ENCODE results near the gene EPC1. TPM values are rescaled to one million over a fixed set of nuclear protein-coding genes. Genes with fewer than 3 reads are reported as not detected.

Gene EPC1
- total and polyA plus RNA-seq, 9 of the 15 experiments (the other 6 are each of a cell fraction or from before 2014, with no cell fraction given) = 7.0 to 43.6 (median 16.1) TPM

DNA sequence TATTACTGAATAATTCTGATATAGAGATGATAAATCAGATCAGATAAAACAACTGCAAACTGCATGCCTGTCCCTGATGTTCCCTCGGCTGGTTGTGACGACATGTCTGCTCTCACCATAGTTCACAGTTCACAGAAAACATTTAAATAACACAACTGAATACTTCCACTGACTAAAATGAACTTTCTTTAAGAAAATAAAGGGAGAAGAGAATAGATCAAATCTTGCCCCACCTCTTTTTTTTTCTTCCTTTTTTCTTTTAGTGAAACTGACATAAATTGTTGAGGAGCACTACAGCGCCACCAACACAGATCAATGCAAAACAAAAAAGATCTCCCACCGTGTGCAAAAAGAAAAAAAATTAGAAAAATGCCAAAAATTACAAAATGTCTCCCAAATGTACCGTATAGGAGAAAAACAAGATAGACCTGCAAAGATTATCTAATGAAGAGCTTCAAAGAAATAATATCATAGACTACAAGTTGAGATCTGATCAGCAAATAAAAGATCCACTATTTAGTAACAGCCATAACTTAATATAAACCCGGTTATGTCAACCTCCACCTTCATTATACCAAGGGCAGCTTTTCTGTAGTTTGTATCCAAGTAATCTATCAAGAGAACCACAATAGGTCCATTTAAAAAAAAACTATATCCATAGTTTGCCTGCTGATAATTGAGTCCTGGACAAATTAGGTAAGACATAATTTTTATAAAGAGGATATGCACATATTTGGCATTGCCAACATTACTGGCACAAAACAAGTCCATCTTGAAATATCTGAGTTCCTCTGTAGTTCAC is 30.7 kb upstream of the EPC1 start (continued):
- TF ChIP-seq, protein P1, sequence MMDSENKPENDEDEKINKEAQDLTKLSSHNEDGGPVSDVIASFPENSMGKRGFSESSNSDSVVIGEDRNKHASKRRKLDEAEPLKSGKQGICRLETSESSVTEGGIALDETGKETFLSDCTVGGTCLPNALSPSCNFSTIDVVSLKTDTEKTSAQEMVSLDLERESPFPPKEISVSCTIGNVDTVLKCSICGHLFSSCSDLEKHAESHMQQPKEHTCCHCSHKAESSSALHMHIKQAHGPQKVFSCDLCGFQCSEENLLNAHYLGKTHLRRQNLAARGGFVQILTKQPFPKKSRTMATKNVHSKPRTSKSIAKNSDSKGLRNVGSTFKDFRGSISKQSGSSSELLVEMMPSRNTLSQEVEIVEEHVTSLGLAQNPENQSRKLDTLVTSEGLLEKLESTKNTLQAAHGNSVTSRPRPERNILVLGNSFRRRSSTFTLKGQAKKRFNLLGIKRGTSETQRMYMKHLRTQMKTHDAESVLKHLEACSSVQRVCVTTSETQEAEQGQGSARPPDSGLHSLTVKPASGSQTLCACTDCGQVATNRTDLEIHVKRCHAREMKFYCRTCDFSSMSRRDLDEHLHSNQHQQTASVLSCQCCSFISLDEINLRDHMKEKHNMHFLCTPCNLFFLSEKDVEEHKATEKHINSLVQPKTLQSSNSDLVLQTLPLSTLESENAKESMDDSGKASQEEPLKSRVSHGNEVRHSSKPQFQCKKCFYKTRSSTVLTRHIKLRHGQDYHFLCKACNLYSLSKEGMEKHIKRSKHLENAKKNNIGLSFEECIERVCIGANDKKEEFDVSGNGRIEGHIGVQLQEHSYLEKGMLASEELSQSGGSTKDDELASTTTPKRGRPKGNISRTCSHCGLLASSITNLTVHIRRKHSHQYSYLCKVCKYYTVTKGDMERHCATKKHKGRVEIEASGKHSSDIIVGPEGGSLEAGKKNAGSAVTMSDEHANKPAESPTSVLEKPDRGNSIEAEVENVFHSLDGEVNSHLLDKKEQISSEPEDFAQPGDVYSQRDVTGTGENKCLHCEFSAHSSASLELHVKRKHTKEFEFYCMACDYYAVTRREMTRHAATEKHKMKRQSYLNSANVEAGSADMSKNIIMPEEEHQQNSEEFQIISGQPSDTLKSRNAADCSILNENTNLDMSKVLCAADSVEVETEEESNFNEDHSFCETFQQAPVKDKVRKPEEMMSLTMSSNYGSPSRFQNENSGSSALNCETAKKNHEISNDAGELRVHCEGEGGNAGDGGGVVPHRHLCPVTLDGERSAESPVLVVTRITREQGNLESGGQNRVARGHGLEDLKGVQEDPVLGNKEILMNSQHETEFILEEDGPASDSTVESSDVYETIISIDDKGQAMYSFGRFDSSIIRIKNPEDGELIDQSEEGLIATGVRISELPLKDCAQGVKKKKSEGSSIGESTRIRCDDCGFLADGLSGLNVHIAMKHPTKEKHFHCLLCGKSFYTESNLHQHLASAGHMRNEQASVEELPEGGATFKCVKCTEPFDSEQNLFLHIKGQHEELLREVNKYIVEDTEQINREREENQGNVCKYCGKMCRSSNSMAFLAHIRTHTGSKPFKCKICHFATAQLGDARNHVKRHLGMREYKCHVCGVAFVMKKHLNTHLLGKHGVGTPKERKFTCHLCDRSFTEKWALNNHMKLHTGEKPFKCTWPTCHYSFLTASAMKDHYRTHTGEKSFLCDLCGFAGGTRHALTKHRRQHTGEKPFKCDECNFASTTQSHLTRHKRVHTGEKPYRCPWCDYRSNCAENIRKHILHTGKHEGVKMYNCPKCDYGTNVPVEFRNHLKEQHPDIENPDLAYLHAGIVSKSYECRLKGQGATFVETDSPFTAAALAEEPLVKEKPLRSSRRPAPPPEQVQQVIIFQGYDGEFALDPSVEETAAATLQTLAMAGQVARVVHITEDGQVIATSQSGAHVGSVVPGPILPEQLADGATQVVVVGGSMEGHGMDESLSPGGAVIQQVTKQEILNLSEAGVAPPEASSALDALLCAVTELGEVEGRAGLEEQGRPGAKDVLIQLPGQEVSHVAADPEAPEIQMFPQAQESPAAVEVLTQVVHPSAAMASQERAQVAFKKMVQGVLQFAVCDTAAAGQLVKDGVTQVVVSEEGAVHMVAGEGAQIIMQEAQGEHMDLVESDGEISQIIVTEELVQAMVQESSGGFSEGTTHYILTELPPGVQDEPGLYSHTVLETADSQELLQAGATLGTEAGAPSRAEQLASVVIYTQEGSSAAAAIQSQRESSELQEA (IDR thresholded peaks at IDR 0.05; ENCODE audit: low read depth) = no peak
- no peak for TF ChIP-seq MEF2A (IDR thresholded peaks at IDR 0.05; ENCODE audit: control insufficient read depth, low read depth, low read length)
- TF ChIP-seq, protein P2, sequence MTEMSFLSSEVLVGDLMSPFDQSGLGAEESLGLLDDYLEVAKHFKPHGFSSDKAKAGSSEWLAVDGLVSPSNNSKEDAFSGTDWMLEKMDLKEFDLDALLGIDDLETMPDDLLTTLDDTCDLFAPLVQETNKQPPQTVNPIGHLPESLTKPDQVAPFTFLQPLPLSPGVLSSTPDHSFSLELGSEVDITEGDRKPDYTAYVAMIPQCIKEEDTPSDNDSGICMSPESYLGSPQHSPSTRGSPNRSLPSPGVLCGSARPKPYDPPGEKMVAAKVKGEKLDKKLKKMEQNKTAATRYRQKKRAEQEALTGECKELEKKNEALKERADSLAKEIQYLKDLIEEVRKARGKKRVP (CRISPR knock-in tag; IDR thresholded peaks at IDR 0.05) = no peak
- TF ChIP-seq, protein P3, sequence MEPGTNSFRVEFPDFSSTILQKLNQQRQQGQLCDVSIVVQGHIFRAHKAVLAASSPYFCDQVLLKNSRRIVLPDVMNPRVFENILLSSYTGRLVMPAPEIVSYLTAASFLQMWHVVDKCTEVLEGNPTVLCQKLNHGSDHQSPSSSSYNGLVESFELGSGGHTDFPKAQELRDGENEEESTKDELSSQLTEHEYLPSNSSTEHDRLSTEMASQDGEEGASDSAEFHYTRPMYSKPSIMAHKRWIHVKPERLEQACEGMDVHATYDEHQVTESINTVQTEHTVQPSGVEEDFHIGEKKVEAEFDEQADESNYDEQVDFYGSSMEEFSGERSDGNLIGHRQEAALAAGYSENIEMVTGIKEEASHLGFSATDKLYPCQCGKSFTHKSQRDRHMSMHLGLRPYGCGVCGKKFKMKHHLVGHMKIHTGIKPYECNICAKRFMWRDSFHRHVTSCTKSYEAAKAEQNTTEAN (CRISPR knock-in tag; IDR thresholded peaks at IDR 0.05) = no peak
- TF ChIP-seq TOE1 (IDR thresholded peaks at IDR 0.05; ENCODE audit: borderline replicate concordance) = no peak
- TF ChIP-seq TOE1 (CRISPR knock-in tag; IDR thresholded peaks at IDR 0.05; ENCODE audit: borderline replicate concordance, low read depth) = no peak
- no peak for TF ChIP-seq SIN3A (IDR thresholded peaks at IDR 0.05; ENCODE audit: borderline replicate concordance in 2 of 2, control insufficient read depth in 1 of 2, low read depth in 2 of 2, low read length in 2 of 2)
- TF ChIP-seq, protein P4, sequence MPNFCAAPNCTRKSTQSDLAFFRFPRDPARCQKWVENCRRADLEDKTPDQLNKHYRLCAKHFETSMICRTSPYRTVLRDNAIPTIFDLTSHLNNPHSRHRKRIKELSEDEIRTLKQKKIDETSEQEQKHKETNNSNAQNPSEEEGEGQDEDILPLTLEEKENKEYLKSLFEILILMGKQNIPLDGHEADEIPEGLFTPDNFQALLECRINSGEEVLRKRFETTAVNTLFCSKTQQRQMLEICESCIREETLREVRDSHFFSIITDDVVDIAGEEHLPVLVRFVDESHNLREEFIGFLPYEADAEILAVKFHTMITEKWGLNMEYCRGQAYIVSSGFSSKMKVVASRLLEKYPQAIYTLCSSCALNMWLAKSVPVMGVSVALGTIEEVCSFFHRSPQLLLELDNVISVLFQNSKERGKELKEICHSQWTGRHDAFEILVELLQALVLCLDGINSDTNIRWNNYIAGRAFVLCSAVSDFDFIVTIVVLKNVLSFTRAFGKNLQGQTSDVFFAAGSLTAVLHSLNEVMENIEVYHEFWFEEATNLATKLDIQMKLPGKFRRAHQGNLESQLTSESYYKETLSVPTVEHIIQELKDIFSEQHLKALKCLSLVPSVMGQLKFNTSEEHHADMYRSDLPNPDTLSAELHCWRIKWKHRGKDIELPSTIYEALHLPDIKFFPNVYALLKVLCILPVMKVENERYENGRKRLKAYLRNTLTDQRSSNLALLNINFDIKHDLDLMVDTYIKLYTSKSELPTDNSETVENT (CRISPR knock-in tag; IDR thresholded peaks at IDR 0.05) = no peak
- no peak for TF ChIP-seq ZBTB1 (CRISPR knock-in tag; IDR thresholded peaks at IDR 0.05; ENCODE audit: borderline replicate concordance, low read depth)
- no peak for TF ChIP-seq MAFF (IDR thresholded peaks at IDR 0.05; ENCODE audit: low read length)
- TF ChIP-seq, protein P5, sequence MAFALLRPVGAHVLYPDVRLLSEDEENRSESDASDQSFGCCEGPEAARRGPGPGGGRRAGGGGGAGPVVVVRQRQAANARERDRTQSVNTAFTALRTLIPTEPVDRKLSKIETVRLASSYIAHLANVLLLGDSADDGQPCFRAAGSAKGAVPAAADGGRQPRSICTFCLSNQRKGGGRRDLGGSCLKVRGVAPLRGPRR (CRISPR knock-in tag; IDR thresholded peaks at IDR 0.05) = no peak
- no peak for TF ChIP-seq RBM15 (IDR thresholded peaks at IDR 0.05; ENCODE audit: insufficient read depth, low read length)
- TF ChIP-seq SNRNP70 (optimal IDR thresholded peaks at IDR 0.05; ENCODE audit: low read depth, low read length) = no peak

Measured in K562 (cell line).